Endodermal cell (in vitro differentiated cells): Measurements from ENCODE around the gene NOVA2. TPM values are rescaled to one million over a fixed set of nuclear protein-coding genes. Genes with fewer than 3 reads are reported as not detected.

Experiments
- DNase-seq: peaks from one replicate; pipeline ENCODE4 v3.0.0-alpha.2; 2017
- H3K27ac ChIP-seq: 2 replicates; pipeline ENCODE4 v1.5.1; 2013; ENCODE audit warnings: mild to moderate bottlenecking, low read depth, low read length, moderate library complexity
- H3K27me3 ChIP-seq: 2 replicates; pipeline ENCODE4 v1.6.1; 2013; ENCODE audit warnings: mild to moderate bottlenecking, low read length, moderate library complexity; ENCODE audit not compliant: insufficient read depth, control insufficient read depth, poor library complexity, severe bottlenecking
- H3K36me3 ChIP-seq: 2 replicates; pipeline ENCODE4 v1.7.0; 2013; ENCODE audit warnings: mild to moderate bottlenecking, low read length, moderate library complexity; ENCODE audit not compliant: control insufficient read depth, insufficient read depth
- H3K4me1 ChIP-seq: one replicate; pipeline ENCODE4 v1.7.0; 2013; ENCODE audit warnings: low read length; ENCODE audit not compliant: control insufficient read depth, insufficient read depth
- H3K4me3 ChIP-seq: 2 replicates; pipeline ENCODE4 v1.5.1; 2013; ENCODE audit warnings: mild to moderate bottlenecking, low read length, moderate library complexity
- H3K9ac ChIP-seq: 2 replicates; pipeline ENCODE4 v1.6.1; 2013; ENCODE audit warnings: mild to moderate bottlenecking, low read length, moderate library complexity; ENCODE audit not compliant: poor library complexity, severe bottlenecking; ENCODE audit errors: extremely low read depth
- H3K9me3 ChIP-seq: 2 replicates; pipeline ENCODE4 v1.6.1; 2013; ENCODE audit warnings: mild to moderate bottlenecking, low read length, moderate library complexity; ENCODE audit not compliant: control insufficient read depth
- H3K27ac Mint-ChIP-seq: 2 replicates; pipeline ENCODE4 v1.8.0; 2020; ENCODE audit warnings: mixed read lengths
- H3K27me3 Mint-ChIP-seq: 2 replicates; pipeline ENCODE4 v1.8.0; 2021; ENCODE audit warnings: mild to moderate bottlenecking, mixed read lengths; ENCODE audit not compliant: insufficient read depth
- H3K36me3 Mint-ChIP-seq: 2 replicates; pipeline ENCODE4 v1.8.0; 2020; ENCODE audit warnings: low read depth, mixed read lengths
- H3K4me1 Mint-ChIP-seq: 2 replicates; pipeline ENCODE4 v1.8.0; 2020; ENCODE audit warnings: mixed read lengths
- H3K4me3 Mint-ChIP-seq: 2 replicates; pipeline ENCODE4 v1.8.0; 2020; ENCODE audit warnings: mild to moderate bottlenecking, moderate library complexity, mixed read lengths
- H3K9me3 Mint-ChIP-seq: 2 replicates; pipeline ENCODE4 v1.8.0; 2020; ENCODE audit warnings: mild to moderate bottlenecking, mixed read lengths
- CTCF ChIP-seq: fragments of 200-600 bp; sonication (generic); conservative IDR thresholded peaks from 2 replicates; pipeline ENCODE4 v1.5.0; 2021; ENCODE audit warnings: antibody characterized with exemption, mild to moderate bottlenecking
- WGBS, 2 experiments: methylation state at CpG; one replicate each; pipeline versions ENCODE4 v1.1.5 to v1.1.7; 2013; ENCODE audit warnings: missing lambda C conversion rate in 2 of 2, mixed read lengths in 1 of 2; ENCODE audit not compliant: insufficient coverage in 1 of 2, insufficient read length in 1 of 2; 5-methylcytosine and 5-hydroxymethylcytosine counted together
- total RNA-seq, 2 donors: library from RNA; stranded (reverse); fragmentation: NEBNext Ultra II Directional in 1 of 2; extraction: Animal tissue kit (Norgen Biotek cat#: 25700) in 1 of 2; gene quantifications; 2 replicates in 1 of 2; 3 replicates in 1 of 2; pipeline ENCODE4 v1.2.1, GENCODE V29; 2021

Gene NOVA2
- total RNA-seq, 2 donors from 2014 or later = 0.64 to 0.91 TPM

GRCh38 chr19:46000491-46001246 lies 27.0 kb upstream of the NOVA2 start:
- Histone ChIP-seq H3K27me3 (peaks cover 8% of the 10 kb centered on the region), H3K9ac (no peak overlapping the region), H3K36me3 (peaks cover 13% of the 10 kb centered on the region), H3K4me1 (no peaks in the 10 kb centered on the region), H3K9me3 (no peaks in the 10 kb centered on the region), H3K27ac (no peak overlapping the region), H3K4me3 (peak overlapping the region; percentile 76)
- Mint-ChIP-seq H3K27me3 (peaks cover 14% of the 10 kb centered on the region), H3K27ac (no peak overlapping the region), H3K4me3 (peak overlapping the region; percentile 66), H3K9me3 (no peaks in the 10 kb centered on the region), H3K36me3 (peaks cover 9% of the 10 kb centered on the region), H3K4me1 (peaks cover 13% of the 10 kb centered on the region)
- no peak for TF ChIP-seq CTCF
- peak; percentile 92 for DNase-seq
- WGBS, 2 experiments = 7 to 15% methylated on average over 3 to 34 of the region's 34 CpGs

GRCh38 chr19:45999653-46000121 lies 26.0 kb upstream of the NOVA2 start:
- H3K9me3 ChIP-seq = no peaks in the 10 kb centered on the region
- 18 to 19% methylated on average over 6 to 14 of the region's 14 CpGs for WGBS, 2 experiments
- H3K4me1 ChIP-seq = no peaks in the 10 kb centered on the region
- H3K27ac ChIP-seq = no peak overlapping the region
- peak overlapping the region; percentile 66 for H3K4me3 Mint-ChIP-seq
- H3K27ac Mint-ChIP-seq = peak overlapping the region; percentile 71
- no peaks in the 10 kb centered on the region for H3K9me3 Mint-ChIP-seq
- peaks cover 9% of the 10 kb centered on the region for H3K36me3 Mint-ChIP-seq
- H3K4me1 Mint-ChIP-seq = peaks cover 13% of the 10 kb centered on the region
- no peak overlapping the region for H3K9ac ChIP-seq
- H3K27me3 Mint-ChIP-seq = peaks cover 14% of the 10 kb centered on the region
- no peak for TF ChIP-seq CTCF
- peaks cover 7% of the 10 kb centered on the region for H3K36me3 ChIP-seq
- peak overlapping the region; percentile 76 for H3K4me3 ChIP-seq
- peaks cover 8% of the 10 kb centered on the region for H3K27me3 ChIP-seq
- peak; percentile 84 for DNase-seq

GRCh38 chr19:45998834-45999233 lies 25.2 kb upstream of the NOVA2 start:
- 91 to 100% methylated on average over 3 to 4 of the region's 4 CpGs for WGBS, 2 experiments
- H3K9me3 ChIP-seq = no peaks in the 10 kb centered on the region
- H3K4me3 ChIP-seq = no peak overlapping the region
- no peak overlapping the region for H3K27ac ChIP-seq
- peaks cover 13% of the 10 kb centered on the region for H3K4me1 Mint-ChIP-seq
- peaks cover 9% of the 10 kb centered on the region for H3K36me3 Mint-ChIP-seq
- peaks cover 7% of the 10 kb centered on the region for H3K36me3 ChIP-seq
- no peaks in the 10 kb centered on the region for H3K4me1 ChIP-seq
- no peak overlapping the region for H3K27ac Mint-ChIP-seq
- no peak overlapping the region for H3K4me3 Mint-ChIP-seq
- H3K9ac ChIP-seq = no peak overlapping the region
- H3K27me3 ChIP-seq = peaks cover 8% of the 10 kb centered on the region
- no peak for DNase-seq
- no peaks in the 10 kb centered on the region for H3K9me3 Mint-ChIP-seq
- no peak for TF ChIP-seq CTCF
- peaks cover 14% of the 10 kb centered on the region for H3K27me3 Mint-ChIP-seq
